Tibial artery (tissue), 4 donors: ENCODE results near the gene MAU2.

ENCODE experiments used
- DNase-seq, 2 donors: peaks; one replicate each; pipeline ENCODE4 v3.0.0-alpha.2; 2019
- H3K27ac ChIP-seq, 2 donors: fragments of 200-600 bp; sonication (generic) in 1 of 2; 1 replicate in 1 of 2; 2 replicates in 1 of 2; pipeline ENCODE4 v1.5.1; 2018 to 2019; ENCODE audit warnings: mild to moderate bottlenecking in 1 of 2
- H3K27me3 ChIP-seq, 2 donors: fragments of 200-600 bp; sonication (generic) in 1 of 2; one replicate each; pipeline versions ENCODE4 v1.5.1 to v1.6.0; 2016 to 2019
- H3K36me3 ChIP-seq, 3 donors: fragments of 200-600 bp; sonication (generic) in 2 of 3; one replicate each; pipeline ENCODE4 v1.5.1; 2016 to 2019; ENCODE audit warnings: mild to moderate bottlenecking in 2 of 3
- H3K4me1 ChIP-seq, 4 donors: fragments of 200-600 bp; sonication (generic) in 2 of 4; 1 replicate in 3 of 4; 2 replicates in 1 of 4; pipeline ENCODE4 v1.5.1; 2016 to 2019
- H3K4me3 ChIP-seq, 2 donors: fragments of 200-600 bp; sonication (generic) in 1 of 2; 1 replicate in 1 of 2; 2 replicates in 1 of 2; pipeline ENCODE4 v1.5.1; 2018 to 2019; ENCODE audit warnings: mild to moderate bottlenecking in 2 of 2
- H3K9me3 ChIP-seq, 3 donors: fragments of 200-600 bp; sonication (generic) in 1 of 3; one replicate each; pipeline ENCODE4 v1.5.1; 2016 to 2019
- CTCF ChIP-seq, 2 experiments: fragments of 200-600 bp in 1 of 2; fragments of 450-650 bp in 1 of 2; IDR thresholded peaks; one replicate each; pipeline ENCODE4 v1.5.1; 2017 to 2019; ENCODE audit warnings: antibody characterized with exemption in 2 of 2, mild to moderate bottlenecking in 1 of 2, moderate library complexity in 1 of 2
- intact Hi-C: fragments of 100-400 bp; cut with DNase I; formaldehyde crosslinking; loops from one replicate; pipeline ENCODE4 v1.15.0; 2023; ENCODE audit warnings: low total_unique reads

The MAU2 gene

DNA sequence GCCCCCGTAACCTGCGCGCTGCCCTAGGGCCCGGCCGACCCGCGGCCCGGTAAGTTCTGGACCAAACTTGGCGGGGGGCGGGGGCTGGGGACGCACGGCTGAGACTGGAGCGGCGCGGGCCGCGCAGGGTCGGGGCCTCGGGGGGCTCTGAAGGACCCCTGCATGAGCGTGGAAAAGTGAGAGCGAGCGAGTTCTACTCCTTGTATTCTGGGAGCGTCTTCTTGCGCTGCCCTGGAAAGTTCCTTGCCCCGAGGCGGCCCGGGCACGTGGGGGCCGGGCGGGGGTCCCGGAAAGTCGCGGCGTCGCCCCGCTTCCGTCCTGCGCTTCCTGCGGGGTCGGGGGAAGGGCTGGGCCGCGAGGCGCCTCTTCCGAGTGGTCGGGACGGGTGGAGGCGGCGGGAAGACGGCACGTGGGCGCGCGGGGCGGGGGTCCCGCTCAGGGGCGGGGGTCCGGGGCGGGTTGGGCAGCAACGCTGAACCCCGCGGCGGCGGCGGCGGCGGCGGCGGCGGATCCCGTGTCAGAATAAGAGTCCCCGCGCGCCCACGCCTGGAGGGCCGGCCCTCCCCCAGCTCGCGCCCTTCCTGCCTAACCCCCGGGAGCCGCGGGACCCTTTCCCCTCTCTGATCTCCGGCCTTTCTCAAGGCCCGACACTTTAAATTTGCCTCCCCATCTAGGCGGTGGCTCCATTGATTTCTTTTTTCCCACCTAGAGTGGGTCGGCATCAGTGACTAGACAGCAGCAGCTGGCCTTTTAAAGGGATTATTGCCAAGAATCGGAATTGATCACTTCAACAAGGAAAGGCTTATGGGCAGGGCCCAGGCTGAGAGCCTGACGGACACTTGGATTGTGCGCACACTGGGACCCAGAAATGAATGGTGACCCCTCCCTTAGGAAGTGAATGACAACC lies 85.6 kb downstream of the MAU2 start:
- TF ChIP-seq CTCF (IDR thresholded peaks at IDR 0.05): no peak
- DNase-seq: peak in 1 of 2 donors; percentile 74
- Histone ChIP-seq H3K4me1 (peaks cover 0 to 65% (median 44%) of the 10 kb centered on the region in 4 donors), H3K36me3 (no peaks in the 10 kb centered on the region), H3K4me3 (peak overlapping the region; percentile 75 to 89), H3K27me3 (no peaks in the 10 kb centered on the region), H3K9me3 (no peaks in the 10 kb centered on the region), H3K27ac (peak overlapping the region; percentile 74 to 85)
- intact Hi-C loops: loop anchor here (2.0 to 10.0 kb wide), 3 partner anchors 21 to 59 kb away; no protein-coding TSS in a partner anchor

DNA sequence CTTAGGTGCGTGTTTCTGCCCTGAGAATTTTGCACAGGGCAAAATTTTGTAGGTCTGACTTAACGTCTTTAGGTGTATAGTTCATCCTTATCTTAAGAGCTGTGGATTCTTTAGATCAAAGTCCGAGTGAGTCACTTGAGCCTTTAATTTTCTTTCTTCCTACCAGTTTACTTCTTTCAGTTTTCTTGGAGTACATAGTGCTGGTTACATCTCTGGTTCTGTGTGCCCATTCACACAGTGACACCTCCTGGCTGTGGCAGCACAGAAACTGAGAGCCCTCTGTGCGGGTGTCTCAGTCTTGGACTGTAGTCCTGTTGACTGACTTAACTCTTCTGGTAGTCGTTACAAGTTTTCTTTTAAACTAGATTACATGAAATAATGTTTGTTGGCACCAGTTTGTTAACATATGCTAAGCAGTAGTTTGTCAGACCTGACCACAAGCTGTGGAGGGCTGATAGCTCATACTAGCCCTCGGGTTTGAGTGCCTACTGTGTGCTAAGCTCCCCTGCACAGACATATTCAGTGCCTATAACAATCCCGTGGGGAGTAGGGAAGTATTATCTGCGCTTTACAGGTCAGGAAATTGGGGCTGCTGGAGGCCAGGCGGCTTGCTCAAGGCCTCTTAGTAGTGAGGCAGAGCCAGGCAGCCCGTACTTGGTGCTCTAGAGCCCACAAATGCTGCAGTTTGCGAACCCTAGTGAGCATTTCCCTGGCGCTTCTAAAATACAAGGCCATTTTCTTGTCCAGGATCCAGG lies 86.4 kb downstream of the MAU2 start:
- H3K4me1 ChIP-seq: peaks cover 0 to 67% (median 45%) of the 10 kb centered on the region in 4 donors
- H3K36me3 ChIP-seq: no peaks in the 10 kb centered on the region
- peak; percentile 23 to 33 for TF ChIP-seq CTCF (IDR thresholded peaks at IDR 0.05)
- no peaks in the 10 kb centered on the region for H3K9me3 ChIP-seq
- peak overlapping the region; percentile 74 to 85 for H3K27ac ChIP-seq
- DNase-seq: no peak
- intact Hi-C loops: loop anchor here (5.0 to 10.0 kb wide), 2 partner anchors 40 to 58 kb away; no protein-coding TSS in a partner anchor
- no peaks in the 10 kb centered on the region for H3K27me3 ChIP-seq
- H3K4me3 ChIP-seq: peak overlapping the region; percentile 75 to 89

DNA sequence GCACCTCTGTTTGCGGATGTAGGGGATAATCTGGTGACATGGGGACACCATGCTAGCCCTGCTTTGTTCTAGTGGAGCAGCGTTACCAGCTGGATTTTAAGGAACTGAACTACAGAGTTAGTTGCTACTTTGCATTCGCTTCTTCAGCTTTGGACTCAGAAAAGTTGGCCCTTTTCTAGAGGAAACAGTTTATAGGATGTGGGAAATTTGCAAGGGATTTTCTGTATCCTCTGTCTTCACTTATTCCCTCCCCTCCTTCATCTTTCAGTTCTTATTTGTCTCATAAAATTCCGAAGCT lies 87.0 kb downstream of the MAU2 start:
- intact Hi-C loops: loop anchor here (5.0 to 10.0 kb wide), 2 partner anchors 40 to 57 kb away; no protein-coding TSS in a partner anchor
- Histone ChIP-seq H3K27ac (peak overlapping the region in 1 of 2 donors; percentile 74), H3K4me3 (peak overlapping the region; percentile 75 to 89), H3K4me1 (peaks cover 0 to 66% (median 45%) of the 10 kb centered on the region in 4 donors), H3K27me3 (no peaks in the 10 kb centered on the region), H3K9me3 (no peaks in the 10 kb centered on the region), H3K36me3 (no peaks in the 10 kb centered on the region)
- TF ChIP-seq CTCF (IDR thresholded peaks at IDR 0.05): no peak
- DNase-seq: no peak
